RCC 7860 (cell line): Measurements from ENCODE around the gene BCL11B.
"Not testable (repeated sequence)": the region's sequence is repeated elsewhere in the genome, so short reads cannot be mapped to it uniquely, and the experiment has no call there.

Experiments
- DNase-seq: peaks from one replicate; pipeline ENCODE4 v3.0.0-alpha.2; 2015; ENCODE audit warnings: low spot score
- FAIRE-seq: peaks from 2 replicates; lab custom pipeline; 2012; peaks lifted over from hg19 to GRCh38; lab: Jason Lieb, UNC

Gene BCL11B

GRCh38 chr14:99186336-99186735 is 85.7 kb downstream of the BCL11B start:
- not testable (repeated sequence) for FAIRE-seq, DNase-seq

DNA sequence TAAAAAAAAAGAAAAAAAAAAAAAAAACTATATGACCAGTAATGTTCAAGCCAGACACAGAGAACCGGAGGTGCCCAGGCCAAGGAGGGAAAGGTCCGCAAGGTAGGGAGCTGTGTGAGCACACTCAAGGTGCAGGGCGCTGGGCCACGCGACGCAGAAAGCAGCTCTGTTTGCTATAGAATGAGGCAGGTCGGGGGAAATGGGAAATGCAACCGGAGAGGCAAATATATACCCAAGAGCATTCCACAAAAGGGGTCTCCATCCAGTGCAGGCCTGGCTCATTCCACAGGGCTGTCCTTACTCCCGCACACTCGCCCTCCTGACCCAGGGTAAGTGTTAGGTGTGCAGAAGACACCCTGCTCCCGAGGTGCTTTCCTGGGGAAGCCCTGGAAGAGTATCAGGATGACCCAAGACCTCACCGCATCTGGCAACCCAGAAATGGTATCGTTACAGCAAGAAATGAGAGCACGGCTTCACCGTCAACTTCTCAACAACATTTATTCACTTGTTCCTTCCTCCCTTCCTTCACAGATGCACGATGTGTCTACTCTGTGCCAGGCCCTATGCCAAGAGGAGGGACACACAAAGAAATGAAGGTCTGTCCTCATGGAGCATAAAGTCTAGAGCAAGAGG is 86.4 kb downstream of the BCL11B start:
- FAIRE-seq: no peak
- DNase-seq: no peak

GRCh38 chr14:99183716-99184115 is 88.3 kb downstream of the BCL11B start:
- DNase-seq (no peak), FAIRE-seq (no peak)

- no peak for FAIRE-seq
Measured at GRCh38 chr14:99183311-99183710, 88.7 kb downstream of the BCL11B start.

GRCh38 chr14:99182548-99183250 is 89.3 kb downstream of the BCL11B start:
- DNase-seq: no peak
- FAIRE-seq: no peak

More at GRCh38 chr14:99183311-99183710, 88.7 kb downstream of the BCL11B start:
- no peak for DNase-seq

- DNase-seq (no peak), FAIRE-seq (no peak)
Measured at GRCh38 chr14:99181804-99182520, 90.0 kb downstream of the BCL11B start.

- DNase-seq (no peak), FAIRE-seq (no peak)
Measured at GRCh38 chr14:99181241-99181640, 90.8 kb downstream of the BCL11B start.

GRCh38 chr14:99179946-99180345 is 92.1 kb downstream of the BCL11B start:
- no peak for FAIRE-seq
- no peak for DNase-seq

- FAIRE-seq: no peak
- no peak for DNase-seq
Measured at GRCh38 chr14:99179506-99179905, 92.5 kb downstream of the BCL11B start.

GRCh38 chr14:99177886-99178835 is 93.8 kb downstream of the BCL11B start:
- DNase-seq (no peak), FAIRE-seq (no peak)

DNA sequence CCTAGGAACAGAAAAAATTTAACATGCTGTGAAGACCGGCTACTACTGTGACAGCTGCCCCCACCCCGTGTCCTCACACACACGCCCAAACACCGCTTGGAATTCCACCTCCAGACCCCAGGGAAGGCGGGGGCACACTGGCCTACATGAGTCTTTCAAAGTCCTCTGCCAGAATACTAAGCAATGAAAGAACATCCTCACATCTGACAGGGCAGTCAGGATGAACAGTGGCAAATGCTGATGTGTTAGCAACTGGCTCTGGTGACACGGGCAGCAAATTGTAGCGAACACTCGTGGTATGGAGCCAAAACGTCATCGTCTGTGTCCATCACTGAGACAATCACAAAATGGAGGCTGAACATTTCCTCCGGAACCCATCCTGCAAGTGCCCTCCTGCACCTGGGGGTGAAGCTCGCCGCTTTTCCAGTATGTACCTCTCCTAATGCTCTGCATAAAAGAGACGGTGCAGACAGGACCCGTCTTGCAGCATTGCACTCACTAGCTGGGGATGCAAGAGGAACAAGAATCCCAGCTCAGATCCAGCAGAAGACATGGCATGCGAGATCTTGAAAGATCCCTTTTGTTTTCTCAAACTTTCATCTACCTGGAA is 94.8 kb downstream of the BCL11B start:
- no peak for DNase-seq
- no peak for FAIRE-seq

DNA sequence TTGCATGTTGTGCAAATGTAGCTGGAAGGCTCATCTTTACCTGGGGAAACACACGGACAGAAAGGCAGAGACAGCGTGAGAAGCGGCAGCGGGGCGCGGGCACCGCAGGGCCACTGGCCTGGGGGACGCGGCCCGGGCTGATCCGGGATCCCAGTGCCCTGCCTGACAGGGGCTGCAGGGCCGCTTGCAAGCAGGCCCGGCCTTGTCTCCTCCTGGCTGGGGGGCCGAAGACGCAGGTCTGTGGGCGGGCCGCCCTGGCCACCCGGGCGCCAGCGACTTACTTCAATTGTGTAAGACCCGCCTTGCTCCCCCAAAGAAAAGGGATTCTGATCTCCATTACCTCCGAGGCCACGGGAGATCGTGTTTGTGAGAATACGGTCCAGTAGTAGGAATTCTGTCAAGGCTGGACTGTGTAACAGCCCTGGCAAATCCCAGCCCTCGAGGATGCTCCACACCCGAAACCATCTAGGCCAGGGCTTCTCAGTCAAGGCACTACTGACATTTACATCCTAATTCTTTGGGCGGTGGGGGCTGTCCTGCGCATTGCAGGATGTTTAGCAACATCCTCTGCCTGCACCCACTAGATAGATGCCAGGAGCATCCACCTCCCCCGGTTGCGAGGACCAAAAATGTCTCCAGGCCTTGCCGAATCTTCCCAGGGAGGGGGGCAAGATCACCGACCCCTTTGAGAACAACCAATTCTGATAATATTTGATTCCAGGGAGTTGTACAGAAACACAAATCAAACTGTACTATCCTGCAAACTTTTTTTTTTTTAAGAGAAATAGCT is 95.6 kb downstream of the BCL11B start:
- DNase-seq (no peak), FAIRE-seq (no peak)

- FAIRE-seq: no peak
- DNase-seq: no peak
Measured at GRCh38 chr14:99175331-99176155, 96.5 kb downstream of the BCL11B start.

DNA sequence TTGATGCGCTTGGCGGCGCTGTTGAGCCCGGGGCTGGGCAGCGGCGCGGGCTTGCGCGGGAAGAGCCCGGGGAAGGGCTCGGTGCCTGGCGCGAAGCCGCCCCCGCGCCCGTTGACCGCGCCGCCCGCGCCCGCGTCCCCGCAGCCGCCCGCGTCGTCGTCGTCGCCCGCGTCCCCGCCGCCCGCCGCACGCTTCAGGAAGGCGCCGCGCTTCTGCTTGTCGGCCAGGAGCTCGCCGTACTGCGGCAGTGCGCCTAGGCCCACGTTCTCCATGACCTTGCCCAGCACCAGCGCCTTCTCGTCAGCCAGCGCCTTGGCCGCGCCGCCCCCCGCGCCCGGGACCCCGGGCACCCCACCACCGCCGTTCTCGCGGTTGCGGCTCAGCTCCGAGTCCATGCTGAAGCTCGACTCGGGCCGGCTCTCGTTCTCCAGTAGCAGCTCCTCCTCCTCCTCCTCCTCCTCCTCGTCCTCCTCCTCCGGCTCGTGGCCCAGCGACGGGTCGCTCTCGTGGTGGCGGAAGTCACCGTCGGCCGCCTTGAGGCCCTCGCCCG is 97.2 kb downstream of the BCL11B start:
- no peak for DNase-seq
- FAIRE-seq: no peak

- FAIRE-seq: no peak
- DNase-seq: no peak
Measured at GRCh38 chr14:99174081-99174769, 97.8 kb downstream of the BCL11B start.

- FAIRE-seq (no peak), DNase-seq (no peak)
Measured at GRCh38 chr14:99173506-99173905, 98.5 kb downstream of the BCL11B start.

DNA sequence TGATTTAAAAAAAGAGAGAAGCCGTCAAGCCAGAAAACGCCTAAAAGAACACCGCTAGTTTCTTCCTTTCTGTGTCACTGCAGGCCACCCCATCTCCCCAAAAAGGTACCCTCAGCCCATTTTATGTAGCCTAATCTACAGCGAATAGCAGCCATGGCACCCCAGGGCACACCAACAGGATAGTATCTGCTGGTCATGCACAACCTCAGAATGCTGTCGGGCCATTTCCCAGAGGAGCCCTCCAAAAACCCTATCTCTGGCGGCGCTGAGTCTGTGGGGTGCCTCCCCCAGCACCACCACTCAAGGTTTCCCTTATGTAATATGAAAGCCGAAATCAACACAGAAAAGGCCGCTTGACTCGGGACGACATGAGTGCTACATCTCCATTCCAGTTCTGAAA is 98.9 kb downstream of the BCL11B start:
- no peak for FAIRE-seq

DNA sequence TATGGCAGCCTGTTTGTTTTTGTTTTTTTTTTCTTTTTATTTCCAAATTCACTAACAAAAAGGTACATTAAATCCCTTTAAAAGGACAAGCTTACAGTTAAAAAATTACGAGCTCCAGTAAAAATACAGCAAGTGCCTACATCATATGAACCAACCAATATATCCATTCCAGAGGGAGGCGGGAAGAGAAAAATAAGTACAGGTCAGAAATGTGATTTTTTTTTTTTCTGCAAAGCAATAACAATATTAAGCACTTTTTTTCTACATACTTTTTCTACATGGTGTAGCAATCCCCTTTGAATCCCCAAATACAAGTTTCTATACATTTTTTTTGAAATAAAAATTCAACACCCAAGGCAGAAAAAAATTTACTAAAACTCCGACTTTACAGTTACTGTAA is 100.6 kb downstream of the BCL11B start:
- DNase-seq: no peak
- FAIRE-seq: no peak

More for the DNA sequence above, 98.9 kb downstream of the BCL11B start:
- no peak for DNase-seq
